ENCODE measurements around the gene SMTNL2.

- TF ChIP-seq POLR2AphosphoS5 (IDR thresholded peaks at IDR 0.05; ENCODE audit: low read depth, low read length) (no peak), TAF1 (IDR thresholded peaks at IDR 0.05; ENCODE audit: borderline replicate concordance, low read depth, low read length) (no peak)
Observed at GRCh38 chr17:4562015-4562969, 22.0 kb upstream of the SMTNL2 start.

Data from GM12892 (cell line).